OCI-LY1 (cell line): Measurements from ENCODE around the gene CPOX.

Experiments
- H2AFZ ChIP-seq: fragments of 200-600 bp; sonication (generic), shearing (Covaris generic); 2 replicates; pipeline ENCODE4 v1.6.0; 2014; ENCODE audit warnings: antibody characterized with exemption, mild to moderate bottlenecking, low read length
- H3F3A ChIP-seq: fragments of 200-600 bp; sonication (generic), shearing (Covaris generic); 2 replicates; pipeline ENCODE4 v1.6.0; 2014; ENCODE audit warnings: mild to moderate bottlenecking, antibody characterized with exemption, low read length, moderate library complexity; ENCODE audit not compliant: insufficient read depth
- H3K27ac ChIP-seq: fragments of 200-600 bp; sonication (generic); 2 replicates; pipeline ENCODE4 v1.5.1; 2014; ENCODE audit warnings: low read length, mixed run types, mild to moderate bottlenecking, low read depth; ENCODE audit not compliant: poor library complexity, severe bottlenecking
- H3K27me3 ChIP-seq: fragments of 200-600 bp; sonication (generic); 2 replicates; pipeline ENCODE4 v1.6.0; 2014; ENCODE audit warnings: antibody characterized with exemption, mild to moderate bottlenecking, low read length, moderate library complexity; ENCODE audit not compliant: insufficient read depth
- H3K36me3 ChIP-seq: fragments of 200-600 bp; sonication (generic); 2 replicates; pipeline ENCODE4 v1.6.1; 2014; ENCODE audit warnings: mild to moderate bottlenecking, antibody characterized with exemption, low read length, moderate library complexity, mixed read lengths; ENCODE audit not compliant: insufficient read depth
- H3K4me1 ChIP-seq: fragments of 200-600 bp; sonication (generic); 2 replicates; pipeline ENCODE4 v1.5.1; 2014; ENCODE audit warnings: mild to moderate bottlenecking, low read length, moderate library complexity; ENCODE audit not compliant: insufficient read depth, severe bottlenecking
- H3K4me2 ChIP-seq: fragments of 200-600 bp; sonication (generic), shearing (Covaris generic); 2 replicates; pipeline ENCODE4 v1.6.1; 2014; ENCODE audit warnings: low read length
- H3K4me3 ChIP-seq: fragments of 200-600 bp; sonication (generic); 2 replicates; pipeline ENCODE4 v1.5.1; 2014; ENCODE audit warnings: low read length, low read depth, mild to moderate bottlenecking, mixed read lengths; ENCODE audit not compliant: poor library complexity, severe bottlenecking
- H3K79me2 ChIP-seq: fragments of 200-600 bp; shearing (Covaris generic); 2 replicates; pipeline ENCODE4 v1.6.1; 2016; ENCODE audit warnings: mixed run types, low read length, mixed read lengths; ENCODE audit not compliant: insufficient read depth
- H3K9ac ChIP-seq: fragments of 200-600 bp; sonication (generic), shearing (Covaris generic); 2 replicates; pipeline ENCODE4 v1.6.1; 2014; ENCODE audit warnings: mild to moderate bottlenecking, low read length, mixed read lengths
- H3K9me2 ChIP-seq: fragments of 200-600 bp; sonication (generic), shearing (Covaris generic); 2 replicates; pipeline ENCODE4 v1.6.1; 2014; ENCODE audit warnings: low read depth, mild to moderate bottlenecking, low read length, mixed read lengths
- H3K9me3 ChIP-seq: fragments of 200-600 bp; shearing (Covaris generic); 2 replicates; pipeline ENCODE4 v1.6.1; 2014; ENCODE audit warnings: low read length, mixed read lengths
- H4K20me1 ChIP-seq: fragments of 200-600 bp; sonication (generic), shearing (Covaris generic); 2 replicates; pipeline ENCODE4 v1.6.0; 2016; ENCODE audit warnings: mild to moderate bottlenecking, low read length; ENCODE audit not compliant: insufficient read depth
- CTCF ChIP-seq: fragments of 200-600 bp; sonication (generic), shearing (Covaris generic); IDR thresholded peaks from 2 replicates; pipeline ENCODE4 v1.5.1; 2017; ENCODE audit warnings: mild to moderate bottlenecking, antibody characterized with exemption, low read length, moderate library complexity, mixed read lengths
- EZH2 ChIP-seq: fragments of 200-600 bp; sonication (generic), shearing (Covaris generic); IDR thresholded peaks from 2 replicates; pipeline ENCODE4 v1.8.0; 2017; ENCODE audit warnings: borderline replicate concordance, mixed run types, mild to moderate bottlenecking, antibody characterized with exemption, low read length, moderate library complexity, mixed read lengths

The CPOX gene

GRCh38 chr3:98584547-98584946 is 8.9 kb downstream of the CPOX start:
- Histone ChIP-seq H3F3A (no peaks in the 10 kb centered on the region), H3K9ac (no peak overlapping the region), H3K27me3 (no peaks in the 10 kb centered on the region), H3K4me2 (no peak overlapping the region), H4K20me1 (no peaks in the 10 kb centered on the region), H3K36me3 (peaks cover 7% of the 10 kb centered on the region), H3K27ac (no peak overlapping the region), H3K4me3 (no peak overlapping the region), H3K79me2 (no peaks in the 10 kb centered on the region), H3K9me2 (no peaks in the 10 kb centered on the region), H3K9me3 (no peaks in the 10 kb centered on the region), H3K4me1 (no peaks in the 10 kb centered on the region), H2AFZ (no peak overlapping the region)
- TF ChIP-seq EZH2 (no peak), CTCF (no peak)

- Histone ChIP-seq H3K9me3 (no peaks in the 10 kb centered on the region), H3F3A (no peaks in the 10 kb centered on the region), H3K9me2 (no peaks in the 10 kb centered on the region), H3K4me3 (no peak overlapping the region), H2AFZ (no peak overlapping the region), H3K9ac (no peak overlapping the region), H3K4me1 (no peaks in the 10 kb centered on the region), H3K79me2 (no peaks in the 10 kb centered on the region), H3K27ac (no peak overlapping the region), H4K20me1 (no peaks in the 10 kb centered on the region), H3K36me3 (peaks cover 7% of the 10 kb centered on the region), H3K4me2 (no peak overlapping the region), H3K27me3 (no peaks in the 10 kb centered on the region)
- TF ChIP-seq CTCF (no peak), EZH2 (no peak)
These were observed 9.6 kb downstream of the CPOX start for GRCh38 chr3:98583766-98584165.

GRCh38 chr3:98582042-98582441 is 11.4 kb downstream of the CPOX start:
- Histone ChIP-seq H3K4me3 (no peak overlapping the region), H3K79me2 (no peaks in the 10 kb centered on the region), H3K27me3 (no peaks in the 10 kb centered on the region), H3K4me2 (no peak overlapping the region), H3K27ac (no peak overlapping the region), H2AFZ (no peak overlapping the region), H3K9me3 (no peaks in the 10 kb centered on the region), H3K4me1 (no peaks in the 10 kb centered on the region), H3K36me3 (peaks cover 7% of the 10 kb centered on the region), H3K9ac (no peak overlapping the region), H3F3A (no peaks in the 10 kb centered on the region), H3K9me2 (no peaks in the 10 kb centered on the region), H4K20me1 (no peaks in the 10 kb centered on the region)
- TF ChIP-seq CTCF (no peak), EZH2 (no peak)
